GM18870 (cell line): ENCODE measurements around the gene ARHGEF11.

ENCODE experiments used
- ATAC-seq: cut with Tn5 transposase; IDR thresholded peaks from one replicate; pipeline ENCODE4 v1.9.1; 2021; ENCODE audit warnings: moderate library complexity; ENCODE audit not compliant: unreplicated experiment

ARHGEF11 gene

GRCh38 chr1:157004327-157004726, 41.2 kb downstream of the ARHGEF11 start:
- no peak for ATAC-seq

GRCh38 chr1:157001304-157001703, 44.2 kb downstream of the ARHGEF11 start:
- ATAC-seq, result no peak

- no peak for ATAC-seq
Observed at GRCh38 chr1:157000686-157001085, 44.9 kb downstream of the ARHGEF11 start.

- ATAC-seq, result no peak
Observed at GRCh38 chr1:156999596-157000320, 45.8 kb downstream of the ARHGEF11 start.

- ATAC-seq, result no peak
Observed at GRCh38 chr1:156998840-156999500, 46.6 kb downstream of the ARHGEF11 start.

- ATAC-seq, result no peak
Observed at GRCh38 chr1:156998301-156998700, 47.2 kb downstream of the ARHGEF11 start.

- ATAC-seq, result no peak
Observed at GRCh38 chr1:156995412-156995811, 50.1 kb downstream of the ARHGEF11 start.

- no peak for ATAC-seq
Observed at GRCh38 chr1:156994277-156994676, 51.3 kb downstream of the ARHGEF11 start.

- no peak for ATAC-seq
Observed at GRCh38 chr1:156993426-156994147, 52.0 kb downstream of the ARHGEF11 start.

GRCh38 chr1:156992215-156992614, 53.3 kb downstream of the ARHGEF11 start:
- ATAC-seq, result no peak

GRCh38 chr1:156987715-156988114, 57.8 kb downstream of the ARHGEF11 start:
- no peak for ATAC-seq

- ATAC-seq, result no peak
Observed at GRCh38 chr1:156980551-156980950, 65.0 kb downstream of the ARHGEF11 start.

GRCh38 chr1:156975084-156975483, 70.5 kb downstream of the ARHGEF11 start:
- no peak for ATAC-seq

GRCh38 chr1:156973417-156973816, 72.1 kb downstream of the ARHGEF11 start:
- ATAC-seq, result no peak

GRCh38 chr1:156970017-156970416, 75.5 kb downstream of the ARHGEF11 start:
- no peak for ATAC-seq

GRCh38 chr1:156969496-156969895, 76.0 kb downstream of the ARHGEF11 start:
- no peak for ATAC-seq

- ATAC-seq, result no peak
Observed at GRCh38 chr1:156964441-156964840, 81.1 kb downstream of the ARHGEF11 start.

- no peak for ATAC-seq
Observed at GRCh38 chr1:156963621-156964020, 81.9 kb downstream of the ARHGEF11 start.

GRCh38 chr1:156961709-156962108, 83.8 kb downstream of the ARHGEF11 start:
- no peak for ATAC-seq

- ATAC-seq, result no peak
Observed at GRCh38 chr1:156959925-156960324, 85.6 kb downstream of the ARHGEF11 start.

GRCh38 chr1:156959414-156959813, 86.1 kb downstream of the ARHGEF11 start:
- ATAC-seq, result no peak

GRCh38 chr1:156958247-156958714, 87.3 kb downstream of the ARHGEF11 start:
- no peak for ATAC-seq
